H1 (cell line): ENCODE data around the gene PHYH. TPM values are rescaled to one million over a fixed set of nuclear protein-coding genes. Genes with fewer than 3 reads are reported as not detected.

ENCODE experiments used
- BACH1 ChIP-seq: IDR thresholded peaks from 2 replicates; pipeline ENCODE4 v1.6.1; 2012; ENCODE audit warnings: low read length, improper control_type of control experiment
- BRCA1 ChIP-seq: IDR thresholded peaks from 2 replicates; pipeline ENCODE4 v1.6.1; 2012; ENCODE audit warnings: low read depth, low read length, improper control_type of control experiment
- CHD2 ChIP-seq: IDR thresholded peaks from 2 replicates; pipeline ENCODE4 v1.6.1; 2012; ENCODE audit warnings: low read length, improper control_type of control experiment
- FOSL1 ChIP-seq: IDR thresholded peaks from 2 replicates; pipeline ENCODE4 v1.6.1; 2011; ENCODE audit warnings: mild to moderate bottlenecking, low read depth, low read length, moderate library complexity; ENCODE audit not compliant: insufficient read depth
- GABPA ChIP-seq: IDR thresholded peaks from 2 replicates; pipeline ENCODE4 v1.6.1; 2011; ENCODE audit warnings: mild to moderate bottlenecking, low read length, moderate library complexity, borderline replicate concordance; ENCODE audit not compliant: insufficient read depth
- GTF2F1 ChIP-seq: IDR thresholded peaks from 2 replicates; pipeline ENCODE4 v1.6.1; 2012; ENCODE audit warnings: low read depth, low read length, improper control_type of control experiment, borderline replicate concordance
- HDAC6 ChIP-seq: IDR thresholded peaks from one replicate; pipeline ENCODE4 v1.7.1; 2012; ENCODE audit warnings: low read depth, mild to moderate bottlenecking, inconsistent platforms, low read length, moderate library complexity
- JUN ChIP-seq: IDR thresholded peaks from 2 replicates; pipeline ENCODE4 v1.6.1; 2011; ENCODE audit warnings: low read depth, mild to moderate bottlenecking, improper control_type of control experiment, low read length
- KDM4A ChIP-seq: IDR thresholded peaks from one replicate; pipeline ENCODE4 v1.7.1; 2012; ENCODE audit warnings: low read depth, mild to moderate bottlenecking, moderate library complexity, low read length, inconsistent platforms; ENCODE audit not compliant: severe bottlenecking
- MAFK ChIP-seq: IDR thresholded peaks from 2 replicates; pipeline ENCODE4 v1.6.1; 2012; ENCODE audit warnings: low read depth, mild to moderate bottlenecking, improper control_type of control experiment, low read length
- NRF1 ChIP-seq: IDR thresholded peaks from 2 replicates; pipeline ENCODE4 v1.6.1; 2011; ENCODE audit warnings: mild to moderate bottlenecking, low read depth, low read length, improper control_type of control experiment
- POLR2A ChIP-seq, 2 experiments: IDR thresholded peaks; 1 replicate in 1 of 2; 2 replicates in 1 of 2; pipeline ENCODE4 v1.6.1; 2011; ENCODE audit warnings: low read depth in 2 of 2, low read length in 2 of 2, mild to moderate bottlenecking in 2 of 2; ENCODE audit errors: control extremely low read depth in 1 of 2
- POU5F1 ChIP-seq: IDR thresholded peaks from 2 replicates; pipeline ENCODE4 v1.6.1; 2011; ENCODE audit warnings: low read depth, mild to moderate bottlenecking, low read length, moderate library complexity
- RAD21 ChIP-seq, 2 experiments: IDR thresholded peaks in 1 of 2; conservative IDR thresholded peaks in 1 of 2; 2 replicates each; pipeline ENCODE4 v1.6.1; 2011; ENCODE audit warnings: low read depth in 2 of 2, low read length in 2 of 2, improper control_type of control experiment in 1 of 2, inconsistent platforms in 1 of 2, mild to moderate bottlenecking in 1 of 2, moderate library complexity in 1 of 2
- RBBP5 ChIP-seq: IDR thresholded peaks from 2 replicates; pipeline ENCODE4 v1.7.1; 2012; ENCODE audit warnings: low read depth, mild to moderate bottlenecking, inconsistent platforms, low read length, moderate library complexity, borderline replicate concordance
- RFX5 ChIP-seq: IDR thresholded peaks from 2 replicates; pipeline ENCODE4 v1.6.1; 2011; ENCODE audit warnings: low read depth, low read length, improper control_type of control experiment, borderline replicate concordance
- SAP30 ChIP-seq: fragments of 300-600 bp; sonication (generic); IDR thresholded peaks from 2 replicates; pipeline ENCODE4 v1.7.1; 2012; ENCODE audit warnings: low read length, moderate library complexity, mild to moderate bottlenecking, inconsistent platforms; ENCODE audit not compliant: insufficient read depth, insufficient replicate concordance
- SIN3A ChIP-seq, 2 experiments: IDR thresholded peaks in 1 of 2; conservative IDR thresholded peaks in 1 of 2; 2 replicates each; pipeline ENCODE4 v1.6.1; 2011 to 2012; ENCODE audit warnings: low read length in 2 of 2, improper control_type of control experiment in 1 of 2, low read depth in 1 of 2, mild to moderate bottlenecking in 1 of 2
- TCF12 ChIP-seq: IDR thresholded peaks from 2 replicates; pipeline ENCODE4 v1.6.1; 2011; ENCODE audit warnings: low read depth, mild to moderate bottlenecking, low read length
- YY1 ChIP-seq: IDR thresholded peaks from 2 replicates; pipeline ENCODE4 v1.6.1; 2011; ENCODE audit warnings: low read depth, mild to moderate bottlenecking, low read length
- ZNF274 ChIP-seq: IDR thresholded peaks from 2 replicates; pipeline ENCODE4 v1.7.0; 2012; ENCODE audit warnings: low read length, borderline replicate concordance; ENCODE audit errors: extremely low read depth
- polyA plus RNA-seq, 7 experiments: library from polyadenylated mRNA; depleted of rRNA in 3 of 7; stranded (reverse) in 5 of 7; unstranded in 2 of 7; fragments of >200 nt in 5 of 7; fragments of 200-250 nt in 2 of 7; gene quantifications; 1 replicate in 5 of 7; 2 replicates in 1 of 7; 4 replicates in 1 of 7; pipeline versions ENCODE4 v1.2.1 to v1.2.3, GENCODE V29; 2011 to 2013; ENCODE audit warnings: missing spikeins in 2 of 7, mixed read lengths in 2 of 7
- total RNA-seq: library from RNA; stranded (reverse); fragmentation: NEBNext Ultra II Directional; extraction: Animal tissue kit (Norgen Biotek cat#: 25700); gene quantifications from 2 replicates; pipeline ENCODE4 v1.2.1, GENCODE V29; 2021
- TF ChIP-seq, protein P1 (sequence below), 3 experiments: IDR thresholded peaks; 1 replicate in 2 of 3; 2 replicates in 1 of 3; pipeline versions ENCODE4 v1.5.1 to v1.6.1; 2011; ENCODE audit warnings: low read length in 3 of 3, mild to moderate bottlenecking in 3 of 3, inconsistent platforms in 2 of 3, low read depth in 1 of 3, moderate library complexity in 1 of 3; ENCODE audit not compliant: insufficient read depth in 1 of 3; ENCODE audit errors: control extremely low read depth in 1 of 3

The PHYH gene
- total and polyA plus RNA-seq, 2 of the 8 experiments (the other 6 are each of a cell fraction or from before 2014, with no cell fraction given) = 22.0 to 22.7 TPM

DNA sequence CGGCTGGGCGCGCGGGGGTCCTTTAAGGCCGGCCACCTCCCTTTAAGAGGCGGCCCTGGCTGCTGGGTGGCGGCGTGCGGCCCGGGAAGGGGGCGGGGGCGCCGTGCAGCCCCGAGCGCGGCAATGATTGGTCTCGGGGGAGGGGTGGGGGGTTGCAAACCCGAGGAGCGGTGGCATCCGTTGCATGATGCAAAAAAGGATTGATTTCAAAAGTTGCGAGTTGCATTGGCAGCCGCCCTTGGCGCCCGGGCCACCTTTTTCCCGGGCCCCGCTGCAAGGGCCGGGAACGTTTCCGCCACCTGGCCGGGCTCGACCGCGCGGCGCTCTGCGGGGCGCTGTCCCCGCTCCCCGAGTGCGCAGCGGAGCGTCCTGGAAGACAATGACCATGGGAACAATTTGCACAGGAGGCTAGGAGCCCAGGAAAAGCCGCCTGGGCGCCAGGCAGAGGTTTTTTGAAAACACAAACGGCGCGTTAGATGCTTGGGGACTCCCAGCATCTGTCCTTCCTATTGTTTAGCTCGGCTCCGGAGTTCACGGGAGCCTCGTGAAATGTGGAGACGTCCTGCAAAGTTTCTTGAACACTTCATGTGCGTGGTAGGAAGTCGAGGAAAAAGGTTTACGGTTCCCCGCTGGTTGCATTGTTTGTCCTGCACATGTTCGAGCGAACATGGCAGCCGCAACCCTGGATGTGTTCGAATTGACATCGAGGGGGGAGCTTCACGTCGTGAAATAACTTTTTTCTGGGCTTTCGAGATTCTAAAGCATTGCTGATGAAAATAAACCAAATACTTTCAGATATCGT is 48.6 kb upstream of the PHYH start, which contains the start of gene SEPHS1 (continued):
- TF ChIP-seq, protein P1, sequence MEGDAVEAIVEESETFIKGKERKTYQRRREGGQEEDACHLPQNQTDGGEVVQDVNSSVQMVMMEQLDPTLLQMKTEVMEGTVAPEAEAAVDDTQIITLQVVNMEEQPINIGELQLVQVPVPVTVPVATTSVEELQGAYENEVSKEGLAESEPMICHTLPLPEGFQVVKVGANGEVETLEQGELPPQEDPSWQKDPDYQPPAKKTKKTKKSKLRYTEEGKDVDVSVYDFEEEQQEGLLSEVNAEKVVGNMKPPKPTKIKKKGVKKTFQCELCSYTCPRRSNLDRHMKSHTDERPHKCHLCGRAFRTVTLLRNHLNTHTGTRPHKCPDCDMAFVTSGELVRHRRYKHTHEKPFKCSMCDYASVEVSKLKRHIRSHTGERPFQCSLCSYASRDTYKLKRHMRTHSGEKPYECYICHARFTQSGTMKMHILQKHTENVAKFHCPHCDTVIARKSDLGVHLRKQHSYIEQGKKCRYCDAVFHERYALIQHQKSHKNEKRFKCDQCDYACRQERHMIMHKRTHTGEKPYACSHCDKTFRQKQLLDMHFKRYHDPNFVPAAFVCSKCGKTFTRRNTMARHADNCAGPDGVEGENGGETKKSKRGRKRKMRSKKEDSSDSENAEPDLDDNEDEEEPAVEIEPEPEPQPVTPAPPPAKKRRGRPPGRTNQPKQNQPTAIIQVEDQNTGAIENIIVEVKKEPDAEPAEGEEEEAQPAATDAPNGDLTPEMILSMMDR (IDR thresholded peaks at IDR 0.05; ENCODE audit: control extremely low read depth in 1 of 3, insufficient read depth in 1 of 3, low read depth in 1 of 3, low read length in 3 of 3) = no peak
- no peak for TF ChIP-seq JUN
- TF ChIP-seq POLR2A (IDR thresholded peaks at IDR 0.05; ENCODE audit: control extremely low read depth in 1 of 2, low read depth in 2 of 2, low read length in 2 of 2) = peak; percentile 41 to 65
- TF ChIP-seq SAP30 = no peak
- TF ChIP-seq GTF2F1 = no peak
- no peak for TF ChIP-seq MAFK
- peak; percentile 75 for TF ChIP-seq YY1
- no peak for TF ChIP-seq FOSL1
- no peak for TF ChIP-seq RFX5
- no peak for TF ChIP-seq BRCA1
- no peak for TF ChIP-seq ZNF274
- no peak for TF ChIP-seq TCF12
- TF ChIP-seq CHD2 = 0 out of 2 replicates have a peak, but pooled peaks have one; percentile 9
- no peak for TF ChIP-seq GABPA
- no peak for TF ChIP-seq POU5F1
- no peak for TF ChIP-seq RBBP5
- no peak for TF ChIP-seq SIN3A (conservative IDR thresholded peaks at IDR 0.05 in 1 of 2, IDR thresholded peaks at IDR 0.05 in 1 of 2; ENCODE audit: low read depth in 1 of 2, low read length in 2 of 2)
- TF ChIP-seq KDM4A = no peak
- TF ChIP-seq RAD21 (IDR thresholded peaks at IDR 0.05 in 1 of 2, conservative IDR thresholded peaks at IDR 0.05 in 1 of 2; ENCODE audit: low read depth in 2 of 2, low read length in 2 of 2) = no peak
- TF ChIP-seq BACH1 = no peak
- TF ChIP-seq HDAC6 = no peak
- no peak for TF ChIP-seq NRF1
